H1 (cell line): ENCODE results near the gene NCF4. TPM values are rescaled to one million over a fixed set of nuclear protein-coding genes. Genes with fewer than 3 reads are reported as not detected.

Source experiments
- CTCF ChIA-PET: fragments of 300-600 bp; sonication (Branson Sonifier 250); formaldehyde crosslinking; loops from one replicate; lab custom pipeline; 2021; ENCODE audit not compliant: partially characterized antibody; lab: Charles Lee
- POLR2A ChIA-PET: fragments of 300-600 bp; sonication (Branson Sonifier 250); formaldehyde crosslinking; loops from one replicate; lab custom pipeline; 2021; ENCODE audit warnings: inconsistent platforms; ENCODE audit not compliant: partially characterized antibody; lab: Charles Lee
- DNase-seq, 2 experiments: peaks; one replicate each; pipeline versions ENCODE4 v3.0.0 to v3.0.0-alpha.2; 2010 to 2022; ENCODE audit warnings: low spot score in 2 of 2, low read depth in 1 of 2, mixed read lengths in 1 of 2
- FAIRE-seq: peaks from 2 replicates; lab custom pipeline; 2011; peaks lifted over from hg19 to GRCh38; lab: Jason Lieb, UNC
- H2AFZ ChIP-seq: 2 replicates; pipeline ENCODE4 v1.8.1; 2012; ENCODE audit warnings: low read length, inconsistent platforms
- H2AK5ac ChIP-seq: 2 replicates; pipeline ENCODE4 v1.6.1; 2013; ENCODE audit warnings: low read depth, low read length
- H2BK120ac ChIP-seq: replicated peaks from 2 replicates; pipeline ENCODE3; 2013; ENCODE audit warnings: low read depth, low read length, inconsistent platforms
- H2BK12ac ChIP-seq: 2 replicates; pipeline ENCODE4 v1.6.1; 2013; ENCODE audit warnings: low read depth, low read length
- H2BK15ac ChIP-seq: 2 replicates; pipeline ENCODE4 v1.6.1; 2013; ENCODE audit warnings: low read length
- H2BK20ac ChIP-seq: 2 replicates; pipeline ENCODE4 v1.6.1; 2013; ENCODE audit warnings: low read length
- H2BK5ac ChIP-seq: 2 replicates; pipeline ENCODE4 v1.6.1; 2013; ENCODE audit warnings: low read depth, low read length
- H3K14ac ChIP-seq: 2 replicates; pipeline ENCODE4 v1.6.1; 2013; ENCODE audit warnings: inconsistent platforms; ENCODE audit not compliant: insufficient read length
- H3K18ac ChIP-seq: 2 replicates; pipeline ENCODE4 v1.6.1; 2013; ENCODE audit warnings: low read length; ENCODE audit errors: extremely low read depth
- H3K23ac ChIP-seq: 2 replicates; pipeline ENCODE4 v1.6.1; 2013; ENCODE audit warnings: inconsistent platforms; ENCODE audit not compliant: insufficient read length
- H3K23me2 ChIP-seq: 2 replicates; pipeline ENCODE4 v1.6.1; 2013; ENCODE audit warnings: low read depth, low read length
- H3K27ac ChIP-seq: 2 replicates; pipeline ENCODE4 v1.6.1; 2011; ENCODE audit warnings: low read depth, low read length, inconsistent platforms
- H3K27me3 ChIP-seq, 4 experiments: replicated peaks in 1 of 4; 1 replicate in 1 of 4; 2 replicates in 3 of 4; pipeline versions ENCODE4 v1.6.1 to v1.8.1; 2011 to 2013; ENCODE audit warnings: low read length in 3 of 4, mild to moderate bottlenecking in 3 of 4, inconsistent platforms in 2 of 4, mixed read lengths in 2 of 4, moderate library complexity in 1 of 4; ENCODE audit not compliant: control insufficient read depth in 3 of 4, insufficient read depth in 3 of 4; ENCODE audit errors: extremely low read depth in 1 of 4
- H3K36me3 ChIP-seq, 4 experiments: 2 replicates each; pipeline versions ENCODE4 v1.6.1 to v1.8.1; 2011 to 2013; ENCODE audit warnings: mild to moderate bottlenecking in 4 of 4, low read length in 3 of 4, moderate library complexity in 2 of 4, control low read depth in 1 of 4, inconsistent platforms in 1 of 4; ENCODE audit not compliant: insufficient read depth in 4 of 4, control insufficient read depth in 2 of 4
- H3K4ac ChIP-seq: replicated peaks from 2 replicates; pipeline ENCODE3; 2013; ENCODE audit warnings: low read length, low read depth, mixed read lengths, inconsistent platforms; ENCODE audit not compliant: insufficient read length
- H3K4me1 ChIP-seq, 4 experiments: replicated peaks in 1 of 4; 1 replicate in 1 of 4; 2 replicates in 3 of 4; pipeline versions ENCODE4 v1.6.1 to v1.8.1; 2011 to 2013; ENCODE audit warnings: low read length in 3 of 4, inconsistent platforms in 2 of 4, mixed read lengths in 1 of 4; ENCODE audit not compliant: insufficient read depth in 4 of 4, control insufficient read depth in 3 of 4
- H3K4me2 ChIP-seq, 2 experiments: 2 replicates each; pipeline versions ENCODE4 v1.6.1 to v1.8.1; 2011 to 2013; ENCODE audit warnings: low read depth in 2 of 2, low read length in 2 of 2, control low read depth in 1 of 2, inconsistent platforms in 1 of 2, mild to moderate bottlenecking in 1 of 2; ENCODE audit not compliant: insufficient read depth in 1 of 2
- H3K4me3 ChIP-seq, 4 experiments: fragments of 200-600, 300-600 bp in 1 of 4; sonication (generic), shearing (Covaris generic), sonication (Bioruptor Twin) in 1 of 4; 2 replicates each; pipeline versions ENCODE4 v1.5.1 to v1.8.1; 2011 to 2016; ENCODE audit warnings: low read length in 4 of 4, low read depth in 3 of 4, control low read depth in 2 of 4, inconsistent platforms in 2 of 4, mild to moderate bottlenecking in 2 of 4, mixed read lengths in 1 of 4, moderate library complexity in 1 of 4; ENCODE audit not compliant: insufficient read depth in 2 of 4; ENCODE audit errors: extremely low read depth in 1 of 4
- H3K56ac ChIP-seq: replicated peaks from 2 replicates; pipeline ENCODE3; 2013; ENCODE audit warnings: low read depth, mild to moderate bottlenecking, mixed read lengths, low read length, inconsistent platforms; ENCODE audit not compliant: insufficient read length
- H3K79me1 ChIP-seq: 2 replicates; pipeline ENCODE4 v1.6.1; 2013; ENCODE audit warnings: low read depth, low read length, control low read depth
- H3K79me2 ChIP-seq, 2 experiments: 2 replicates each; pipeline versions ENCODE4 v1.6.1 to v1.8.1; 2012 to 2013; ENCODE audit warnings: low read length in 2 of 2, mild to moderate bottlenecking in 2 of 2, inconsistent platforms in 1 of 2; ENCODE audit not compliant: insufficient read depth in 2 of 2, control insufficient read depth in 1 of 2
- H3K9ac ChIP-seq, 4 experiments: replicated peaks in 1 of 4; 1 replicate in 1 of 4; 2 replicates in 3 of 4; pipeline versions ENCODE4 v1.6.1 to v1.8.1; 2011 to 2013; ENCODE audit warnings: low read depth in 3 of 4, low read length in 3 of 4, control low read depth in 2 of 4, mild to moderate bottlenecking in 2 of 4, moderate library complexity in 2 of 4, inconsistent platforms in 1 of 4; ENCODE audit errors: extremely low read depth in 1 of 4
- H3K9me3 ChIP-seq, 2 experiments: 2 replicates each; pipeline versions ENCODE4 v1.6.1 to v1.8.1; 2012 to 2013; ENCODE audit warnings: mild to moderate bottlenecking in 2 of 2, moderate library complexity in 2 of 2, control low read depth in 1 of 2, inconsistent platforms in 1 of 2, low read depth in 1 of 2, low read length in 1 of 2, mixed read lengths in 1 of 2; ENCODE audit not compliant: insufficient read depth in 2 of 2
- H4K20me1 ChIP-seq, 2 experiments: replicated peaks in 1 of 2; 2 replicates each; pipeline versions ENCODE3 to v1.8.1; 2011 to 2013; ENCODE audit warnings: inconsistent platforms in 2 of 2, low read length in 2 of 2, mild to moderate bottlenecking in 1 of 2; ENCODE audit not compliant: insufficient read depth in 2 of 2, control insufficient read depth in 1 of 2
- H4K5ac ChIP-seq: 2 replicates; pipeline ENCODE4 v1.6.1; 2013; ENCODE audit warnings: low read length, low read depth, mixed read lengths, inconsistent platforms; ENCODE audit not compliant: insufficient read length
- H4K8ac ChIP-seq: 2 replicates; pipeline ENCODE4 v1.8.0; 2013; ENCODE audit warnings: mild to moderate bottlenecking, moderate library complexity, low read length, inconsistent platforms; ENCODE audit not compliant: insufficient read depth; ENCODE audit errors: extremely low read depth
- H4K91ac ChIP-seq: replicated peaks from 2 replicates; pipeline ENCODE3; 2013; ENCODE audit warnings: low read length, mixed read lengths, inconsistent platforms; ENCODE audit not compliant: insufficient read length
- EP300 ChIP-seq, 2 experiments: IDR thresholded peaks; 1 replicate in 1 of 2; 2 replicates in 1 of 2; pipeline ENCODE4 v1.6.1; 2011 to 2012; ENCODE audit warnings: low read depth in 2 of 2, low read length in 2 of 2, mild to moderate bottlenecking in 2 of 2, borderline replicate concordance in 1 of 2, inconsistent platforms in 1 of 2, moderate library complexity in 1 of 2
- FOSL1 ChIP-seq: IDR thresholded peaks from 2 replicates; pipeline ENCODE4 v1.6.1; 2011; ENCODE audit warnings: mild to moderate bottlenecking, low read depth, low read length, moderate library complexity; ENCODE audit not compliant: insufficient read depth
- HDAC2 ChIP-seq, 2 experiments: fragments of 300-600 bp in 1 of 2; sonication (generic) in 1 of 2; IDR thresholded peaks; 2 replicates each; pipeline ENCODE4 v1.6.1; 2011 to 2012; ENCODE audit warnings: low read depth in 2 of 2, low read length in 2 of 2, mild to moderate bottlenecking in 2 of 2, moderate library complexity in 2 of 2, borderline replicate concordance in 1 of 2, inconsistent platforms in 1 of 2
- KDM1A ChIP-seq: fragments of 200-600, 300-600 bp; sonication (generic); IDR thresholded peaks from 2 replicates; pipeline ENCODE4 v1.7.1; 2016; ENCODE audit warnings: mild to moderate bottlenecking, low read length, borderline replicate concordance
- MAX ChIP-seq: IDR thresholded peaks from 2 replicates; pipeline ENCODE4 v1.6.1; 2012; ENCODE audit warnings: inconsistent platforms
- PHF8 ChIP-seq: fragments of 200-600 bp; sonication (generic); conservative IDR thresholded peaks from 2 replicates; pipeline ENCODE4 v1.7.1; 2012; ENCODE audit warnings: low read depth, mild to moderate bottlenecking, inconsistent platforms, low read length, moderate library complexity
- POLR2A ChIP-seq, 2 experiments: IDR thresholded peaks; 1 replicate in 1 of 2; 2 replicates in 1 of 2; pipeline ENCODE4 v1.6.1; 2011; ENCODE audit warnings: low read depth in 2 of 2, low read length in 2 of 2, mild to moderate bottlenecking in 2 of 2; ENCODE audit errors: control extremely low read depth in 1 of 2
- SAP30 ChIP-seq: fragments of 300-600 bp; sonication (generic); IDR thresholded peaks from 2 replicates; pipeline ENCODE4 v1.7.1; 2012; ENCODE audit warnings: low read length, moderate library complexity, mild to moderate bottlenecking, inconsistent platforms; ENCODE audit not compliant: insufficient read depth, insufficient replicate concordance
- WGBS, 2 experiments: shearing (Covaris generic) in 1 of 2; methylation state at CpG; one replicate each; pipeline versions ENCODE4 v1.1.6 to v1.1.7; 2013 to 2015; ENCODE audit warnings: low lambda C conversion rate in 2 of 2, mixed read lengths in 2 of 2, inconsistent platforms in 1 of 2, low coverage in 1 of 2, missing lambda C conversion rate in 1 of 2; ENCODE audit not compliant: insufficient replicate concordance in 2 of 2, insufficient coverage in 1 of 2, insufficient read length in 1 of 2; ENCODE audit errors: extremely low coverage in 1 of 2, missing lambda C conversion rate in 1 of 2; 5-methylcytosine and 5-hydroxymethylcytosine counted together
- polyA plus RNA-seq, 7 experiments: library from polyadenylated mRNA; depleted of rRNA in 3 of 7; stranded (reverse) in 5 of 7; unstranded in 2 of 7; fragments of >200 nt in 5 of 7; fragments of 200-250 nt in 2 of 7; gene quantifications; 1 replicate in 5 of 7; 2 replicates in 1 of 7; 4 replicates in 1 of 7; pipeline versions ENCODE4 v1.2.1 to v1.2.3, GENCODE V29; 2011 to 2013; ENCODE audit warnings: missing spikeins in 2 of 7, mixed read lengths in 2 of 7
- total RNA-seq: library from RNA; stranded (reverse); fragmentation: NEBNext Ultra II Directional; extraction: Animal tissue kit (Norgen Biotek cat#: 25700); gene quantifications from 2 replicates; pipeline ENCODE4 v1.2.1, GENCODE V29; 2021

The NCF4 gene
- total and polyA plus RNA-seq, 2 of the 8 experiments (the other 6 are each of a cell fraction or from before 2014, with no cell fraction given) = 0.20 TPM; not detected in 1

DNA sequence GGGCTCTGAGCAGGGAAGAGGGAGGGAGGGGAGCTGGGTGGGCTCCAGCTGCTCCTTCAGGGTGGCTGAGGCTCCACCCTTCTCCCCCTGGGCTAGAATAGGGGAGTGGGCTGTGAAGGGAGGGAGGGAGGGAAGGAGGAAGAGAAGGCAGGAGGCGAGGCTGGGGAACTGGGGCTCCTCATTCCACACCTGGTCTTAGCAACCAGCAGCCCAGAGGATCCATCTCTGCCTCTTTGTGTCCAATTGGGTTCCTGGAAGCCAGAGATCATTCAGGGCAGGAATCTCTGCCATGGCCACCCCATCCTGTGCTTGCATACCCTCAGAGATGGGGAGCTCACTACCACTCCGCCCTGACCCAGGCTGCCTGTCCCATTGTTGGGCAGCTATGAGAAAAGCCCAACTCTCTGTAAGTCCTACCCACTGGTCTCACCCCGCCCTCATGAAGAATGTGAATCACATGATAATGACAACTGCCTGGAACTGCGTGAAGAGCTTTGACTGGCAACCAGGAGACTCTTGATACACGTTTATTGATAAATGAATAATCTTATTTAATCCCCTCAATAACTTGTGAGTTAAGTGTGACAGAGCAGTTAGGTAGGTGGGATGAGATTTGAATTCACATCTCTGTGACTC is 7.9 kb downstream of the NCF4 start:
- H3K14ac ChIP-seq = no peak overlapping the region
- H2BK20ac ChIP-seq = no peak overlapping the region
- no peaks in the 10 kb centered on the region for H3K9me3 ChIP-seq
- H4K8ac ChIP-seq = no peak overlapping the region
- no peak overlapping the region for H3K23ac ChIP-seq
- no peak overlapping the region for H3K4ac ChIP-seq
- H3K18ac ChIP-seq = no peak overlapping the region
- POLR2A ChIA-PET = no interaction called here
- H2BK15ac ChIP-seq = no peak overlapping the region
- H2BK5ac ChIP-seq = no peak overlapping the region
- no peak overlapping the region for H4K5ac ChIP-seq
- H3K36me3 ChIP-seq = no peaks in the 10 kb centered on the region
- H3K27me3 ChIP-seq = no peaks in the 10 kb centered on the region
- H3K79me2 ChIP-seq = no peaks in the 10 kb centered on the region
- H4K20me1 ChIP-seq = peaks cover 0 to 3% of the 10 kb centered on the region in 2 experiments
- no peak overlapping the region for H2AFZ ChIP-seq
- H3K27ac ChIP-seq = no peak overlapping the region
- TF ChIP-seq HDAC2 (IDR thresholded peaks at IDR 0.05; ENCODE audit: borderline replicate concordance in 1 of 2, low read depth in 2 of 2, low read length in 2 of 2) (no peak), KDM1A (peak; percentile 88), FOSL1 (no peak), POLR2A (IDR thresholded peaks at IDR 0.05; ENCODE audit: control extremely low read depth in 1 of 2, low read depth in 2 of 2, low read length in 2 of 2) (no peak), EP300 (IDR thresholded peaks at IDR 0.05; ENCODE audit: borderline replicate concordance in 1 of 2, low read depth in 2 of 2, low read length in 2 of 2) (no peak), SAP30 (no peak), PHF8 (no peak), MAX (no peak)
- H3K4me2 ChIP-seq = no peak overlapping the region
- CTCF ChIA-PET = interaction anchor here (1.0 to 7.7 kb wide), 9 partner anchors 10 to 129 kb away, joined by 3 to 89 read pairs (median 4); partner anchors contain the start of gene NCF4
- H3K79me1 ChIP-seq = no peaks in the 10 kb centered on the region
- H3K4me3 ChIP-seq = no peak overlapping the region
- no peak overlapping the region for H2AK5ac ChIP-seq
- FAIRE-seq (no peak), DNase-seq (no peak)
- H3K4me1 ChIP-seq = peaks cover 0 to 3% (median 0%) of the 10 kb centered on the region in 4 experiments; a peak in 2 of 7 replicates
- peaks cover 10% of the 10 kb centered on the region; the same call in 1 of the 2 replicates for H3K23me2 ChIP-seq
- no peak overlapping the region for H2BK120ac ChIP-seq
- H3K56ac ChIP-seq = no peak overlapping the region
- no peak overlapping the region for H2BK12ac ChIP-seq
- H4K91ac ChIP-seq = no peak overlapping the region
- WGBS, 2 experiments = 77% methylated on average over 4 of the region's 5 CpGs; no CpG with 5 or more reads in 1 of the 2 experiments
- H3K9ac ChIP-seq = no peak overlapping the region
